IPS-NIHi7 (cell line): ENCODE data around the gene ANKRA2.
"Not testable (repeated sequence)": the region's sequence is repeated elsewhere in the genome, so short reads cannot be mapped to it uniquely, and the experiment has no call there.

Experiments used
- DNase-seq: peaks from one replicate; pipeline ENCODE4 v3.0.0; 2012; ENCODE audit warnings: mixed read lengths; ENCODE audit errors: extremely low spot score

Gene ANKRA2

DNA sequence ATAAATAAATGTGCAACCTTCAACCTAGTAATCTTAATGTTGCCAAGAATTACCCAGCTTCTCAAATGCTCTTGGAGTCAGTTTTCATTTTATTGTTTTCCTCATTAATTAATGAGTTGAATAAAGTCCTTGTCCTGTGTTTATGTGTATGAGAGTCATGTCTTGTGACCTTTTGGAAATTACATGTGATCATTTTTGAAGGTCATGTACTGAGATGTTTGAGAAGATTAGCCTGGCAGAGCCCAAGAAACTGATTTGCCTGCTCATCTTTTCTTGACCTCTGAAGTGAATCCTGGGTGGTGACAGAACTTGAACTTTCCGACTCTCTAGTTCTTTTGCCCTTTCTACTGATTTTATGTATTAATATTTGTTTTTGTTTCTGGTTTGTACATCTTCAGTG, 15.4 kb downstream of the ANKRA2 start:
- DNase-seq = no peak

GRCh38 chr5:73545403-73545779, 20.0 kb downstream of the ANKRA2 start:
- DNase-seq = no peak

DNA sequence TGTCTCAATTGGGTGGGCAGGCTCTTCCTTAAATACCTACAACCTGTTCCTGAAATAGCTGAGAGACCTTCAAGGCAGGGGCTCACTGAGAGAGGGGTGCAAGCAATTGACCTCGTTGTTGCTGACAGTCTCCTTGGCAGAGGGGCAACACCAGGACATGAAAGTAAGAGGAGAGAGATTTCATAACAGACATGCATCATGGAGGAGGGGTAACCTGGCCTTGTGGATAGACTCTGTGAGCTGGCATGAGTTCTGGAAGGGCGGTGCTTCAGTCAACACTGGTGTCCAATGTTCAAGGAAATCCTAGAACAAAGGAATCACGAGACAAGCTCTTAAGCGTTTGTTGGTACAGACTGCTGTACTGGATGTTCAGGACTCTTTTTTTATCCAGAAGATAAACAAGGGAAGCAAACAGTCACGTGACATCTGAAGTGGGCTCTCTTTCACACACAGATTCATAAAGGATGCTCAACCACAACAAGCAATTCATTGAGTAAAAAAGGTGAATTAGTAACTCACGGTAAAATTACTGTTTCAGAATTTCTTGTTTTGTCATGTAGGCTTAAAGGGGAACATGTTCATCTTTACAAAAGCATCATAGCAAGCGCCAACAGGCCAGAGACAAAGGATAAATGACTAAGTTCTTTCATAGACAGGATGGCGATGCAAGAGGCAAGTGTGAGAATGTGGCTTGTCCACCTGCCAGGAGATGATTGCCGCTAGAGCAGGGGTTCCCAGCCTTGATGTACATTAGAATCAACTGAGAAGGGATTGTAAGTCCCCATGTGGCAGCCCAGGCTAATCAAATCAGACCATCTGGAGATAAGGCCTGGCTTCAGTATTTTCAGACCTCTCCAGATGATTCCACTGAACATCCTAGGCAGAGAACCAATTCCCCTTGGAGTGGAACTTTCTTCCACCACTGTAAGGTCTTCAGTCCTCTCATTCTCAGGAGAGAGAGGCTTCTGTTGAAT, 20.7 kb downstream of the ANKRA2 start:
- no peak for DNase-seq

GRCh38 chr5:73542020-73542419, 23.4 kb downstream of the ANKRA2 start:
- DNase-seq = no peak

DNA sequence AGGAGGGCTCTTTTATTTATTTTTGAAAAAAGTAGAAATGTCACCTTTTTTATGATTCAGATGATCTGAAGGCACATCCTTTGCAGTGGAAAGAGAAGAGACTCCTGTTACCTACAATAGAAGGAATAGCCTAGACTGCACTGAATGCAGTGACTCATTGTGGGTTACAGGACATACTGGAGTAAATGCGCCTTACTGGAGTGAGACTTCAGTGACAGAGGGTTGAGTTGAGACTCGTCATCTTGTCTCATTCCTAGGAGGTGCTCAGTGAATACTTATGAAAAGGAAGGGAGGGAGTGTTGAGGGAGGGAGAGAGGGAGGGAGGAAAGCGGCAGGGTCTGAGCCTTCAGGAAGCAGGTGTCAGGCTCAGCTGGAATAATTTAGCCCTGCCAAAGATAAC, 25.2 kb downstream of the ANKRA2 start:
- DNase-seq = no peak

DNA sequence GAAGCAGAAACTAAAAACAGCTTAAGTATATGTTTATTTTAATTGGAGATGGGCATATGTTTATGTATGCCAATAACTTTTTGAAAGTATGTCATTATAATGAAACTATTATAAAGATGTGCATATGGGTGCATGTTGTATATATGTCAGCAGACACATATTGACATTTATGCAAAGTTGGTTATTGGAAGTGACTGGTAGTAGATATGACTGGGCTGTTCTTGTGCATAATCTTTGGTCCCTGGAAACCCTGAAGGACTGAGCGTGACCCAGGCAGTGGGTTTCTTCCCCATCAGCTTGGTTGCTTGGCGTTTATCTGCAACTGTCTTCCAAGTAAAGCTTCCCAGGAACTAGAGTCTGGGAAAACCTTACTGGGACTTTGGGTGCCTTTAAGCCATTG, 25.7 kb downstream of the ANKRA2 start:
- no peak for DNase-seq

- no peak for DNase-seq
Observed at GRCh38 chr5:73534971-73535370, 30.5 kb downstream of the ANKRA2 start.

DNA sequence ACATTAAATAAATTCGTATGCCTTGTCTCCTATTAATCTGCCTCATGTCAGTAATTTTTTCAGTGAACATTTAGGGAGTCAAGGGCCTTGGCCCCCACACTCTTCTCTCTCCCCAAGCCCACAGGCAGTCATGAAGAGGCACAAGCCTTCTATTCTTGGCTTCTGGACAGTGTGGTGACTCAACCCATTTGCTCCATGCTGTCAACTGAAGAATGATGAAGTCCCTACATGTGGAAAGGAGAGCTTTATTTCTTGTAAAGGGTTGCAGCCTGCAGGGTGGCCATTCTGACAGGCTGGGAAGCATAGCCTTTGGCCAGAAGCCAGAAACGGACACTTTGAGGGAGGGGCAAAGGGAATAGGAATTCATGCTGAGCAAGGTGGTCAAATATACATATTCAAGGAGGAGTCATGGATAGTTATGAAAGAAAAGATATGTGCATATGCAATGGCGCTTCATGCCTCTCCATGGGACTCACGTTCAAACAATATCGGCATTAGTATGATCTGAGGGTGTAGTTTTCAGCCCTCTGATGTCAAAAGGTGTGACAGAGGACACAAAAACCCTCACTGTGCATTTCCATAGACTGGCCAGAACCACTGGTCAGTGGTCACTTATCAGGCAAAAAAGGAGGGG, 31.3 kb downstream of the ANKRA2 start:
- DNase-seq = no peak

DNA sequence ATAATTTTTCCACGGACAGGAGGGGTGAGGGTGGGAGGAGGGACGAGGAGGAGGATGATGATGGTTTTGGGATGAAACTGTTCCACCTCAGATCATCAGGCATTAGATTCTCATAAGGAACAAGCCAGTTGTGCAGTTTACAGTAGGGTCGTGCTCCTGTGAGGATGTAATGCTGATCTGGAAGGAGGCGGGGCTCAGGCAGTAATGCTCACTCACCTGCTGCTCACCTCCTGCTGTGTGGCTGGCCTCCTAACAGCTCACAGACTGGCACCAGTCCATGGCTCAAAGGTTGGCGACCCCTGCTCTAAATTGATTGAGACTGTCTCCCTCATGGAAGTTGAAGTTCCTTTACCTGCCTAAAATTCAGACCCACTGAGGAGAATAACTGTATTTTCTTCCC, 33.2 kb downstream of the ANKRA2 start:
- no peak for DNase-seq

DNA sequence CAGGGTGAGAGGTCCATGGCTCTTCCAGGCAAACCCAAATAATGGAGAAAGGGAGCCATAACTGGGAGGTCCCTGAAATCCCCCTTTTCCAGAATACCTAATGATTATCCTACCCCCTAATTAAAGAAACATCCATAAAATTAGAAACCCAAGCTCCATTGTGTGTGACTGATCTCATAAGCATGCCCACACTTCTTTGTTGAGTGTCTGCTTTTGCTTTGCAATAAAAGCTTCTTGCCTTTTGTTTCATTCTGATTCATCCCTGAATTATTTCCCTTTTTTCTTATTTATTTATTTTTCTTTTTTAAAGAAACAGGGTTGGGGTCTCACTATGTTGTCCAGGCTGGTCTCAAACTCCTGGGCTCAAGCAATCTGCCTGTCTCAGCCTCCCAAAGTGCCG, 34.1 kb downstream of the ANKRA2 start:
- DNase-seq = no peak

DNA sequence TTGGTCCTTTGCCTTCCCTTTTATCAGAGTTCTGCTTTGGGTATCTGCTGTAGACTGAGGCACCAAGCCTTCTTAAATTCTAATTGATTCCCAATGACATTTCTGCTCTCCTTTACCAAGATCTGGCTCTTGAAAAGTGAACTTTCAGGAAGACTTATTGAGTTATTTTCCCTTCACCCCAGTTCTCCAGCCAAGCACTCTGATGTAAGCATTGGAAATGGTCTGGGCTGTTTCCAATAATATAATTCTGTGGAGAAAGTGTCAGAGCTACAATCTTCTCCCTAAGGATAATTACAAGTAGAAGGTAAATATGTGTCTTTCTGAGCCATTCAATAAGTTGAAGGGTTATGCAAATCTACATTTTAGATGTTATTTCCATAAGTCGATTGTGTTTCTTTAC, 36.4 kb downstream of the ANKRA2 start:
- DNase-seq = no peak

DNA sequence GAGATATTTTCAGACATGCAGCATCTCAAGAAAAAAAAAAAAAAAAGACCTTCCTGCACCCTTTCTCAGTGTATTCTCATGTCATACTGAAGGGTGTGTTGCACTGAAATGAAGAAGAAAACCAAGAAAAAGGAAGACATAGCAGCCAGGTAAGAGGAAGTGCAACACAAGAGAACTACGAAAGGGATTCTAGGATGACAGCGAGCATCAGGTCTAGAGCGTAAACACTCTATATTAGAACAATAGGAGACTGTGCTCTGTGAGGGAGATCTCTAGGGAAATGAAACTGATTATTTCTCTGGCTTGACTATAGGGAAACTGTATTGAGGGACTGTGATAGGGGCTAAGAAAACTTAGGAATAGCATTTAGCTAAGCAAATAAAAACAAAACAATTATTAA, 37.2 kb downstream of the ANKRA2 start:
- DNase-seq = no peak

GRCh38 chr5:73525606-73526203, 39.7 kb downstream of the ANKRA2 start:
- no peak for DNase-seq

GRCh38 chr5:73523861-73524260, 41.6 kb downstream of the ANKRA2 start:
- no peak for DNase-seq

DNA sequence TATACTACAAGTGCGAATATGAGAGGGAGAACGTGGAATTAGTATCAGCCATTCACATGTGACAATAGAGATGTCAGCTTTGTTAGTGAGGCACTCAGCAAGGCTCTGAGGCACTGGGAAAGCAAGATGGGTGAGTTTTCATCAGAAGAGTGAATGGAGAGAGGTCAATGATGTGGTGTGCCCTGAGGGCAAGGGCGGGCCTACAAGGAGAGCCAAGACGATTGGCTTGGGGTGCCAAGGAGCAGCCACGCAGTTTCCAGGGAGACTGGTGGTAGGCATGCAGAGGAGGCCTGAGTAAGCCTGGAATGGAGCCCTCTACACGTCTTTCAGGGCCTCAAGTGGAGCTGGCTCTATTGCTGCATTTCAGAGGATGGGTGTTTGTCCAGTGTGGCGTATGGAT, 42.5 kb downstream of the ANKRA2 start:
- DNase-seq = no peak

DNA sequence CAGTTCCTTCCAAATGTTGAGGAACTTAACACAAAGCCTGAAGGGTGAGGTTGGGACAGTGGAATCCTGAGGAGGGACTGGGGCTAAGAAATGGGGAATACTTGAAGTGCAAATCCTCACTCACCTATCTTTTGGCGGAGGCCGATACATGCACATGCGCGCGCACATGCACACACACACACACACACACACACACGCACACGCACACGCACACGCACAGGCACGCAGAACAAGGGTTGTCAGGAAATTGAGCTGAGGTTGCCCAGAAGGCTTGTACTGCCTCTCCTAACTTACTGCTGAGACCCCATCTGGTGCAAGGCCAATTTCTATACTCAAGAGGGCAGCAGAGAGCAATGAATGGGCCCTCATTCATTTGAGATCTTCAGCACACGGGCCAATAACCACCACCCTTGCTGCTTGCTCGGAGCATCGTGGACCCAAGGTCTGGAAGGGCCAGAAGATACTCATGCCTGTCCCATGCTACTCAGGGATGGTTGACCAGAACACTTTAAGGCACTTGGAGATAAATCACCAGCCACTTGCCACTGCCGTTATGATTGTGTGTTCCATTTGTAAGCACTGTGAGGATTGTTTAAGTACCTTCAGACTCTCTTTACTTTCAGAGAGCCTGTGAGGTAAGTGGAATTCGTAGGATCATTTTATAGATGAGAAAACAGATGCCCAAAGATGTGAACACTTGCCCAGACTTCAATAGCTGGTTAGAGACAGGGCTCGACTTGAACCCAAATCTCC, 45.7 kb downstream of the ANKRA2 start:
- peak; percentile 91 for DNase-seq

GRCh38 chr5:73515232-73515631, 50.2 kb downstream of the ANKRA2 start:
- no peak for DNase-seq

DNA sequence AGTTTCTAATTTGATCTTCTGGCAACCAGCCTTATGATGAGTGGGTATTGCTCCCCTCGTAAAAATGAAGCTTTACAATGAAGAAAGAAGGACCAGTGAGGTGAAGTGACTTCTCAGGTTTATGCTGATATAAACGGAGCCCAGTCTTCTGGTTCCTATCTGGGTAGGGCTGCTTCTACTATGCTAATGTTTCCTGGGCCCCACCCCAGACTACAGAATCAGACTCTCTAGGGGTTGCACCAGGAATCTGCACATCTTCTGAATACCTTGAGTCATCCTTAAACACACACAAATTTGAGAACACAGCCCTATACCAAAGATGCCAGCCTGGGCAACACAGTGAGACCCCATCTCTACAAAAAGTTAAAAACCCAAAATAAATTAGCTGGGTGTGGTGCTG, 51.0 kb downstream of the ANKRA2 start:
- no peak for DNase-seq

GRCh38 chr5:73513996-73514395, 51.4 kb downstream of the ANKRA2 start:
- no peak for DNase-seq

- DNase-seq = not testable (repeated sequence)
Observed at GRCh38 chr5:73508521-73508920, 56.9 kb downstream of the ANKRA2 start.

DNA sequence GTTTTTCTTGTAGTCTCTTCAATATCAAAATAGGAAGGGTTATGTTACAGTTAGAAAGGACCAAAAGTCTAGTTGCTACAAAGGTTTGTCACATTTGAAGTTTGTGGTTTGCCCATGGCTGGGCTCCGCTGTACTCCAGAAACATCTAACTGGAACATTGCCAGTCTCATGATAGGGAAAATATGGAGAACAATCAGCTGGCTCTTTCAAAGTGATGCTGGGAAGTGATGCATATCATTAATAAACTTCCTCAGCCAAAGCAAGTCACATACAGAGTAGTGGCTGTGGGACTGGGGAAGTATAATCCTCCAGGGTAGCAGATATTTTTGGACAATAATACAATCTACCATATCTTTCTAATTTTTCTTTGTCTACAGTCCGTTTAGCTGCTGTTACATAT, 58.4 kb downstream of the ANKRA2 start:
- no peak for DNase-seq

GRCh38 chr5:73506459-73506955, 58.9 kb downstream of the ANKRA2 start:
- no peak for DNase-seq
